ENCODE measurements around the gene TPPP. TPM values are rescaled to one million over a fixed set of nuclear protein-coding genes. Genes with fewer than 3 reads are reported as not detected.

TPPP gene
- total RNA-seq, 1 experiment from 2014 or later: 0.04 TPM

DNA sequence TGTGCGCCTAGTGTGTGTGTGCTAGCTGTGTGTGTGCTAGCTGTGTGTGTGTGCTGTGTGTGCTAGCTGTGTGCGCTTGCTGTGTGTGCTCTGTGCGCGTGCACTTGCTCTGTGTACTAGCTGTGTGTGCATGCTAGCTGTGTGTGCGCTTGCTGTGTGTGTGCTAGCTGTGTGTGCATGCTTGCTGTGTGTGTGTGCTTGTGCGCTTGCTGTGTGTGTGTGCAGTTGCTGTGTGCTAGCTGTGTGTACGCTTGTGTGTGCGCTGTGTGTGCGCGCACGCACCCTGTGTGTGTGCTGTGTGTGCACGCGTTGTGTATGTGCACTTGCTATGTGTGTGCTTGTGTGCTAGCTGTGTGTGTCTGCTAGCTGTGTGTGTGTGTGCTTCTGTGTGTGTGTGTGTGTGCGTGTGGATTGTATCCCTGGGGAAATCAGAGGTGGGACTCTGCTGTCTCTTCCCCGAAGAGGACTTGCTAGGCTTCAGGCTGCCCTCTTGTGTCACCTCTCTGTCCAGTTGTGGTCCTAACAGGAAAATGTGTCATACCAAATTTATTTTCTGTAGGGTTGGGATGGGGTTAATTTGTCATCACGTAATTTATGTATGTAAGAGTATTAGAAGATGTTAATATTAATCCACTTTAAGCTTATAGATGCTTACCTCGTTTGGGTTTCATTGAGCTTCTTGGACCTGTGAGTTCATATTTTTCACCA, 38.9 kb downstream of the TPPP start:
- Histone ChIP-seq H3K27me3 (no peaks in the 10 kb centered on the region), H3K27ac (no peak overlapping the region), H3K36me3 (peaks cover 7% of the 10 kb centered on the region; the same call in 1 of the 2 replicates), H3K4me1 (no peaks in the 10 kb centered on the region), H3K4me3 (no peak overlapping the region), H3K9me3 (replicated peaks) (no peaks in the 10 kb centered on the region)
- no peak for DNase-seq

GRCh38 chr5:652773-653350, 40.3 kb downstream of the TPPP start:
- peaks cover 5% of the 10 kb centered on the region for H3K36me3 ChIP-seq
- no peak overlapping the region for H3K4me3 ChIP-seq
- no peak for DNase-seq
- no peaks in the 10 kb centered on the region for H3K4me1 ChIP-seq
- no peaks in the 10 kb centered on the region for H3K27me3 ChIP-seq
- H3K27ac ChIP-seq: no peak overlapping the region
- no peaks in the 10 kb centered on the region for H3K9me3 ChIP-seq (replicated peaks)

DNA sequence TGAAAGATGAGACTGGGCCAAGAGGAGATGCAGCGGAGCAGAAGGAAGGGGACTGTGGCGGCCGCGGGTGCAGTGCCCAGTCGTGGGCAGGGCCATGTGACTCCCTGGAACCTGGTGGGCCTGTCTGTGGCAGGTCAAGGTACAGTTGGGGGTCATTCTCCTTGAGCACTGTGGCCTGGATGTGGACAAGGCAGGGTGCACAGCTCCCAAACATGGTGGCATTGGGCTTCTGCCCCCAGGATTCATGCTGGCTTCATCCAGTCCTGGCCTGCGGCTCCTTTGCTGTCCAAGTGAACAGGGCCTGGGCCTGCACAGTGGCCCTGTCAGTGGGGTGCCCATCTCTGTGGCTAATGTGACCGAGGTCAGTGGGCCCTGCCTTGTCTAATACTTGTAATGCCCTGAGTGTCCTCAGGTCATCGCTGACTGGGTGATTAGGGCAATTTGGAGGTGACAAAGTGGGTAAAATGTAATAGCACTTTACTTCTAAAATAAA, 41.1 kb downstream of the TPPP start:
- Histone ChIP-seq H3K36me3 (peaks cover 13% of the 10 kb centered on the region), H3K27me3 (no peaks in the 10 kb centered on the region)
- no peak for DNase-seq

DNA sequence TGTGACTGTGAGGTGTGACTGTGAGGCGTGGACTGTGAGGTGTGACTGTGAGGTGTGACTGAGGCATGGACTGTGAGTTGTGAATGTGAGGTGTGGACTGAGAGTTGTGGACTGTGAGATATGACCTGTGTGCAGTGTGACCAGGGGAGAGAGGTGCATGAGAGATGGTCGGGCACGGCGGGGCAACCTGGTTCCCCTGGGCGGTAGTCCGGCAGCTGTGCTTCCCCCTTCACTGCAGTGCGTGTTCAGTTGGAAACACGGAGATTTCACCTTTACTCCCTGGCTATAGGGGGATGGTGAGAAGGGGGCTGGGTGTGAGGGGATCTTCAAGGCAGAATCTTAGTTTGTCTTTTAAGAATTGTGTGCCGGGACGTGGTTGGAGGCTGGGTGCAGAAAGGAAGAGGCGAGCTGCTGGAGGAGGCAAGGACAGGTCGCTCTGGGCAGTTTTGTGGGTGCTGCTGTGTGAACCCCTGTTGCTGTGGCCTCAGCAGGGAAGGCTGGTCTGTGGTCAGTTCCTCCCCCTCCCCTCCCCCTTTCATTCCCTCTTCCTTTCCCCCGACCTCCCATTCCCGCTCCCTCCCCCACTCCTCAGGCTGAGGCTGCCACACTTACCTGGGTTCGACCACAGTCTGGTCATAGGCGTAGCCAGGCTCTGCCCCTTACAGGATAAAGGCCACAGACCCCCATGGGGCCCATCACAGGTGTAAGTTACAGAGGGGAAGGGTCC, 41.7 kb downstream of the TPPP start:
- H3K27me3 ChIP-seq: no peaks in the 10 kb centered on the region
- no peak for DNase-seq
- no peaks in the 10 kb centered on the region for H3K9me3 ChIP-seq (replicated peaks)
- H3K36me3 ChIP-seq: peaks cover 12% of the 10 kb centered on the region
- no peak overlapping the region for H3K27ac ChIP-seq
- no peaks in the 10 kb centered on the region for H3K4me1 ChIP-seq
- H3K4me3 ChIP-seq: no peak overlapping the region

More for the DNA sequence above, 41.1 kb downstream of the TPPP start:
- H3K4me1 ChIP-seq: no peaks in the 10 kb centered on the region
- no peak overlapping the region for H3K4me3 ChIP-seq
- H3K9me3 ChIP-seq (replicated peaks): no peaks in the 10 kb centered on the region
- H3K27ac ChIP-seq: no peak overlapping the region

- Histone ChIP-seq H3K27me3 (no peaks in the 10 kb centered on the region), H3K4me3 (no peak overlapping the region), H3K9me3 (replicated peaks) (no peaks in the 10 kb centered on the region), H3K27ac (no peak overlapping the region), H3K4me1 (no peaks in the 10 kb centered on the region), H3K36me3 (peaks cover 12% of the 10 kb centered on the region)
- DNase-seq: no peak
Measured at GRCh38 chr5:647727-648126, 45.4 kb downstream of the TPPP start.

DNA sequence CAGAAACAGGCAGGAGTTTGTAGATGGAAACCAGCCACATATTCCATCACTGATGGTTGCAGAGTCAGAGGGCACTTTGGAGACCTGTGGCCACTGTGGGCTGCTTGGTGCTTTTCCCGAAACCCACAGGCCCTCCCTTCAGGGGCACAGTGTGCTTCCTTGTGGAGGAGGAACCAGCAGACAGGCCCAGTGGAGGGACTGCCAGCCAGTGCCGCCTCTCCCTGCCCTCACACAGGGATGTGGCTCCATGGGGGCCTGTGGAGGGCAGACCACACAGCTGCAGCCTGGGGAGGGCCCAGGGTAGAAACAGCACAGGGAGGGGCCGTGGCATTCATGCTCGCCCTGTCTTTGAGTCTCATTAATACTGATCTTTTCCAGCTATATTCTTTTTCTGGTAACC, 45.8 kb downstream of the TPPP start:
- Histone ChIP-seq H3K27ac (no peak overlapping the region), H3K27me3 (no peaks in the 10 kb centered on the region), H3K36me3 (peaks cover 12% of the 10 kb centered on the region), H3K9me3 (replicated peaks) (no peaks in the 10 kb centered on the region), H3K4me1 (no peaks in the 10 kb centered on the region), H3K4me3 (no peak overlapping the region)
- DNase-seq: no peak

GRCh38 chr5:646396-647201, 46.6 kb downstream of the TPPP start:
- no peak for DNase-seq
- H3K27me3 ChIP-seq: no peaks in the 10 kb centered on the region
- no peak overlapping the region for H3K27ac ChIP-seq
- no peaks in the 10 kb centered on the region for H3K9me3 ChIP-seq (replicated peaks)
- no peaks in the 10 kb centered on the region for H3K4me1 ChIP-seq
- no peak overlapping the region for H3K4me3 ChIP-seq
- H3K36me3 ChIP-seq: peaks cover 12% of the 10 kb centered on the region

DNA sequence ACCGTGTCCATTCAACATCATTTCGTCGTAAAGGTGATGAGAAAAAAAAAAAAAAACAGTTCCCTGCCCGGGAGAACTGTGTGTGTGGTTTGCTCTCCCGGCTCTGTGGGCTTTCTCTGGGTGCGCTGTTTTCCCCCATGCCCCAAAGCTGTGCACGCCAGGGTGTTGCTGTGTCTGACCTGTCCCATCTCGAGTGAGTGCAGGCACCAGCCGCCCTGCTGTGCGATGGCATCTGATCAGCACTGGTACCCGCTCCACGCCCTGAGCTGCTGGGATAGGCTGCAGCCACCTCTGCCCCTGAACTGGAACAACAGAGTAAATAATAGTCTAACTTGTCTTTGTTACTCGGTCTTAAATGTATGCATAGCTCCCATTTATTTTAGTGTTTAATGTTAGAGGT, 47.7 kb downstream of the TPPP start:
- Histone ChIP-seq H3K4me3 (no peak overlapping the region), H3K9me3 (replicated peaks) (no peaks in the 10 kb centered on the region), H3K36me3 (peaks cover 12% of the 10 kb centered on the region), H3K27ac (no peak overlapping the region), H3K27me3 (no peaks in the 10 kb centered on the region), H3K4me1 (no peaks in the 10 kb centered on the region)
- DNase-seq: no peak

DNA sequence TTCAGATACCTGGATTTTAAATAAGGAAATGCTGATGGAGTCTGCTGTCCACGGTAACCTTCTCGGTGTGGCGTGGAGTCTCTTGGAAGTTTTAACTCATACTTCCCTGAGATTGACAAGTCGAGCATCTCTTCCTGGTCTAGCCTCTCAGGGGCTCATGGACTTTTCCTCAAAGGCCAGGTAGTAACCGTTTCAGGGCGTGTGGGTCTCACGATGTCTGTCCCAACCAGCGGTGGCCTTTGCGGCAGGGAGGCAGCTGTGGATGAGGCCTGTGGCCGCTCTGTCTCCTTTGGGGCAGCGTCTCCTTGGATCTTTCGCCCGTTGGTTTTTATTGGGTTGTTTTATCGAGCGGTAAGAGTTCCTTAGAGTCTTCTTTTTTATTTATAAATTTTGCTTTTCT, 48.2 kb downstream of the TPPP start:
- Histone ChIP-seq H3K27ac (no peak overlapping the region), H3K27me3 (no peaks in the 10 kb centered on the region), H3K9me3 (replicated peaks) (no peaks in the 10 kb centered on the region), H3K4me1 (no peaks in the 10 kb centered on the region), H3K36me3 (peaks cover 12% of the 10 kb centered on the region), H3K4me3 (no peak overlapping the region)
- DNase-seq: no peak

GRCh38 chr5:644509-644908, 48.6 kb downstream of the TPPP start:
- no peaks in the 10 kb centered on the region for H3K9me3 ChIP-seq (replicated peaks)
- no peaks in the 10 kb centered on the region for H3K4me1 ChIP-seq
- H3K27ac ChIP-seq: no peak overlapping the region
- no peak overlapping the region for H3K4me3 ChIP-seq
- no peak for DNase-seq
- peaks cover 12% of the 10 kb centered on the region for H3K36me3 ChIP-seq
- no peaks in the 10 kb centered on the region for H3K27me3 ChIP-seq

DNA sequence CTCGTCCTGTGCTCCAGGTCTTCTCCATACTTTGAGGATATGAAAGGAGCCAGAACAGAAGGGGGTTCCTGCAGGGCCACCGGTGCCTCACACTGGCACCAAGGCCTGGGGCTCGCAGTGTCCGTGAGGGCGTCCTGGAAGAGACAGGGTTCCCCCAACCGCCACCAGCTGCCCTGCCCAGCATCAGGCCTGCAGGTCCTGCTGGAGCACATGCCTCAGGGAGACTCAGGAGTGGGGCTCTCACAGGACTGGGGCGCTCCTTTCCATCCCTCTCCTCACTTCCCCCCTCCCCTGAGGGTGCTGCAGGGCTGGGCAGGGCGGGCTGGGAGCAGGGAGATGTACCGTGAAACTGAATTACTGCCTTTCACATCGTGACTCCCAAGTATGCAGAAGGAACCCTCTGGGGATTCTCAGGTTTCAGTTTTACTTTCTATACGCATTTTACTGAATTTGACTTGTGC, 49.3 kb downstream of the TPPP start:
- no peak for DNase-seq
- H3K36me3 ChIP-seq: peaks cover 12% of the 10 kb centered on the region
- H3K4me1 ChIP-seq: no peaks in the 10 kb centered on the region
- H3K27ac ChIP-seq: no peak overlapping the region
- no peak overlapping the region for H3K4me3 ChIP-seq
- H3K9me3 ChIP-seq (replicated peaks): no peaks in the 10 kb centered on the region
- H3K27me3 ChIP-seq: no peaks in the 10 kb centered on the region

DNA sequence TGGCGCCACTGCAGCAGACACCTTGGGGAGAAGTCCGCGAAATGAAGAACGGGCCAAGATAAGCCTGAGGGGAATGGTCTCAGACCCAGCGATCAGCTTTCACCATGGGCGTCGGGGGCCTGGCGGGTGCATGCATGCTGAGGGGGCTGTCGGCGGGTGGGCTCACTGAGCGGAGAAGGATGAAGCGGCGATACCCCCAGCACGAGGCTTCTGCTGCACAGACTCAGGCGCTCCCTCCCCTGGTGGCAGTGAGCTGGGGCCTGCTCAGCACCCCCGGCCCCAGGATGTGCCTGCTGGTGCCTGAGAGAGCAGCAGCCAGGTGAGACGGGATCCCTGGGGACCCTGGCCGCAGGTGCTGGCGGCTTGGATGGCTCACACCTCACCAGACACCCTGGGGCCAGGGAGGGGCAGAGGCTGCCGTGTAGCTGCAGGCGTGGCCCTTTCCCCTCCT, 49.8 kb downstream of the TPPP start:
- no peaks in the 10 kb centered on the region for H3K9me3 ChIP-seq (replicated peaks)
- no peak overlapping the region for H3K4me3 ChIP-seq
- peaks cover 12% of the 10 kb centered on the region for H3K36me3 ChIP-seq
- H3K27ac ChIP-seq: no peak overlapping the region
- DNase-seq: no peak
- no peaks in the 10 kb centered on the region for H3K27me3 ChIP-seq
- H3K4me1 ChIP-seq: no peaks in the 10 kb centered on the region

DNA sequence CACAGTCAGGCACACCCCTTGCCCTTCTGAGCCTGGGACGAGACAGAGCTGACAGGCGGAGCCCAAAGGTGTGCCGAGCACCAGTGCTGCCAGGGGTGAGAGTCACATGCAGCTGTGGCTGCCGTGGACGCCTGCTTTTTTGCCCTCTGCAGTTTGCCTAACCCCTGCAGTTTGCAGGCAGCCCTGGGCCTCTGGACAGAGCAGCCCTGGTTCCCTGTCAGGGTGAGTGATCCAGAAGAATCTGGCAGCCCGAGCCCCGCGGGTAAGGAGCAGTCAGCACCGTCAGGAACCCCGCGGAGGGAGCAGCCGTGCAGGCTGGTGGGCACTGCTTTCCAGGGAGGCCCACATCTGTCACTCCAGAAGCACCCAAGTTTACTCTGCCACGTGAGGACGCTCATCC, 50.7 kb downstream of the TPPP start:
- DNase-seq: no peak
- H3K27me3 ChIP-seq: no peaks in the 10 kb centered on the region
- H3K4me1 ChIP-seq: no peaks in the 10 kb centered on the region
- H3K36me3 ChIP-seq: peaks cover 6% of the 10 kb centered on the region; the same call in 1 of the 2 replicates
- no peaks in the 10 kb centered on the region for H3K9me3 ChIP-seq (replicated peaks)
- no peak overlapping the region for H3K4me3 ChIP-seq
- no peak overlapping the region for H3K27ac ChIP-seq

GRCh38 chr5:641331-641765, 51.8 kb downstream of the TPPP start:
- no peak for DNase-seq
- Histone ChIP-seq H3K27me3 (no peaks in the 10 kb centered on the region), H3K4me1 (no peaks in the 10 kb centered on the region), H3K36me3 (peaks cover under 1% of the 10 kb centered on the region; the same call in 1 of the 2 replicates), H3K9me3 (replicated peaks) (no peaks in the 10 kb centered on the region), H3K4me3 (no peak overlapping the region), H3K27ac (no peak overlapping the region)
